Superior temporal gyrus (tissue), 1 donor: ENCODE data around the gene RBM38.
"Not testable (repeated sequence)": the region's sequence is repeated elsewhere in the genome, so short reads cannot be mapped to it uniquely, and the experiment has no call there.

Experiments used
- DNase-seq: peaks from one replicate; pipeline ENCODE4 v3.0.0-alpha.2; 2016; ENCODE audit errors: extremely low spot score

The RBM38 gene

DNA sequence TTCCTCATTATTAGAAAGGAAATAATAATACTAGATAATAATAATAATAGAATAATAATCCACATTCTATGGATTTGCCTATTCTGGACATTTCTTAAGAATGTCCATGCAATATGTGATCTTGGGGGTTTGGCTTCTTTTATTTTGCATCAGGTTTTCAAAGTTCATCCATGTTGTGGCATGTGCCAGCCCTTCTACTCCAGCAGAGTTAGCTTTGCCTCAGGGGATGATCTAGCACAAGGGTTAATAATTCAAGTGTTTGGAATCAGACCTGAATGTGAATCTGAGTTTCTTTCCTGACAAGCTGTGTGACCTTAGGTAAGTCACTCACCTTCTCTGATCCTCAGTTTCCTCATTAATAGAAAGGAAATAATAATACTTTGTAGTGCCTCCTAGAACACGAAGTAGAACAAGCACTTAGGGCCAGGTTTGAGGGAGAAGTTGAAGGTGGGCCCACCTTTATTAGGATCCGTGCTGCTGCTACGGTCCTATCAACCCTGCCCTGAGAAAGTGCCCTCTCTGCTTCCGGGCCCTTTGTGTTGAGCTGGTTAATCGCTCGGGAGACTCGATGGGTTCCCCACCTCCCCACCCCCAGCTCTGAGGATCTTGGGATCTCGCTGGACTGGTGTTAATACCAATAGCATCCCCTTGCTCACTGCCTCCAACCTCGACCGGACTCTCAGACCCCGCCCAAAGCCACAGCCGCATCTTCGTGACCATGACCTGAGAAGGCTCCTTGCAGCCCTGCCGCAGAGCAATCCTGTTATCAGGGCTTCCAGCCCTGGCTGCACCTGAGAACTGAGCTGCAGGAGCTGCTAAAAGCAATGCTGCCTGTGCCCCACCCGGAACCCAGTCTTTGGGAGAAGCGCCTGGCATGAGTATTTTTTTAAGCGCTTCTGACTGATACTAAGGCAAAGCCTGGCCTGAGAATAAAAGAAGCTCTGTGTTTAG, 26.9 kb downstream of the RBM38 start:
- DNase-seq: no peak

GRCh38 chr20:57419479-57419878, 28.3 kb downstream of the RBM38 start:
- not testable (repeated sequence) for DNase-seq

GRCh38 chr20:57420571-57421252, 29.5 kb downstream of the RBM38 start:
- DNase-seq: no peak

GRCh38 chr20:57421253-57422220, 30.3 kb downstream of the RBM38 start:
- DNase-seq: no peak

DNA sequence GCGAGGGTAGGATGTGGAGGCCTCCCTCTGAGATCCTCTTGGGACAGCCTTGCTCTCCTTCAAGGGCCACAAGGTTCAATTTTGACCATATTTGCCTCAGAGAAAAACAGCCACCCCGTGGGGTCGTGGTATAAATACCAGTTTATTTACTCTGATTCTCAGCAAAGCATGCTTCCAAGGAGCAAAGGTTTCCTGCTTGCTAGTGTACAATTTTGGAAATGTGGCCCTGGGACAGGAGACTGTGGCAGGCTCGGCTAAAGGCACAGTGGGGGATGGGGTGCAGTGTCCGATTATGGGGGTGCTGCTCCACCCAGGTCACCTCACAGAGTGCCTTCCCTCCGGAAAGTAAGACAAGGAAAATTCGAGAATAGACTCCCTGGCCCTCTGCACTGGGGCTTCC, 31.1 kb downstream of the RBM38 start:
- no peak for DNase-seq

- no peak for DNase-seq
Observed at GRCh38 chr20:57425150-57426013, 34.2 kb downstream of the RBM38 start.

DNA sequence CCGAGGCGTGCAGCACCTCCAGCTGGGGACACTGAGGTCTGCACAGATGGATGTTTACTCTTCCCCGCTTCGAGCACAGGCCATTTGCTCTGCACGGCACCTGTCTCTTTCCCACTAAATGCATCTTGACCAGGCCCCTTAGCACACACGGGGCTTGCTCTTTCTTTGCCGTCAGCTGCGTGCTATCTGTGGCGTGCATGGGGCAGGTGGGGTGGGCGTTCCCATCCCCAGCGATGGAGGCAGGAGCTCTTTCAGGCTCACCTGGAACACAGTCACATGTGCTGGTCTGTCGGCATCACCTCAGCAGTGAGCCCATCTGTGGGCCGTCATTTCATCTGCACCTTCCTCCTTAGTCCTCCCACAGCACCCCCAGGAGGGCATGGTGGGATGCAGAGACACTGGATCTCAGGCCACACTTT, 35.1 kb downstream of the RBM38 start:
- no peak for DNase-seq

- no peak for DNase-seq
Observed at GRCh38 chr20:57426831-57427230, 35.6 kb downstream of the RBM38 start.

GRCh38 chr20:57428324-57429158, 37.3 kb downstream of the RBM38 start:
- DNase-seq: no peak

DNA sequence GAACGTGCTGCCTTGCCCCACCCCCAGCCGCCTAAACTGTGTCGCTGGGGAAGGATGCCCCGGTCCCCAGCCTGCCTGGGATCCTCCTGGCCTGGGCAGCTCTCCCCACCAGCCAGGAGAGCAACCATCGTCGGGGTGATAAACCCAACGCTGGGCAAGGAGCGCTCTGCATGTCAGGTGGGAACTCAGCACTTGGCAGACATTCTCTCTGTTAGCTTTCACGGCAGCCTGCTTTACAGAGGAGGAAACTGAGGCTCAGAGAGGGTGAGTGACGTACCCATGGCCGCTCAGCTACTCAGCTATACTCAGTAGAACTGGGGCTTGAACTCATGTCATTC, 37.9 kb downstream of the RBM38 start:
- no peak for DNase-seq

DNA sequence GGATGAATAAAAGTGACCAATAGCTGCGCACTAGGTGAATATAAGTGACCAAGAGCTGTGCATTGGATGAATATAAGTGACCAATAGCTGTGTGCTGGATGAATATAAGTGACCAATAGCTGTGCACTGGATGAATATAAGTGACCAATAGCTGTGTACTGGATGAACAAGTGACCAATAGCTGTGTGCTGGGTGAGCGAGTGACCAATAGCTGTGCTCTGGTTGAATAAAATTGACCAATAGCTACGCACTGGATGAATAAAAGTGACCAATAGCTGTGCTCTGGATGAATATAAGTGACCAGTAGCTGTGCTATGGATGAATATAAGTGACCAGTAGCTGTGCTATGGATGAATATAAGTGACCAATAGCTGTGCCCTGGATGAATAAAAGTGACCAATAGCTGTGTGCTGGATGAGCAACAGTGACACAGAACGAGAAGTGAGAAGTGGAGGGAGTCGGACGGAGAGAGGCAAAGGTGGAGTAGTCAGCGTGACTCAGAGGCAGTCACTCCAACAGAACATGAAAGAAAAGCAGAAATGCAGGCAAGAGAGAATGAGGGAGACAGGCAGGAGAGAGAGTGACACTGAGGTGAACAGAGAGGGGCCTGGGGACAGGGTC, 38.5 kb downstream of the RBM38 start:
- DNase-seq: no peak

GRCh38 chr20:57430201-57430596, 39.0 kb downstream of the RBM38 start:
- not testable (repeated sequence) for DNase-seq

- DNase-seq: no peak
Observed at GRCh38 chr20:57431539-57431835, 40.3 kb downstream of the RBM38 start.

DNA sequence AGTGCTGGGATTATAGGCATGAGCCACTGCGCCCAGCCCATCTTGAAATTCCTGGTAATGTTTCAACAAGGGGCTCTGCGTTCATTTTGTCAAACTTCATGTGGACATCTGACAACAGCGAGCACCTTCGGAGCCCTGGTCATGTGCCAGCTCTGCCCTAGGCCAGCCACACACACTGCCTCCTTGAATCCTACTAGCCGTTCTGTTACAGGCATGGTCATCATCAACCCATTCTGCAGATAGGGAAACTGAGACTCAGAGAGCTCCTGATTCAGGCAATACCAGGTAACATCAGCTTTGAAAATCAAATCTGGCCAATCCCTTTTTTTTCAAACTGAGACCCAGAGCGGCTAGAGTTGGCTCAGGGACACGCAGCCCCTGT, 41.3 kb downstream of the RBM38 start:
- no peak for DNase-seq

GRCh38 chr20:57432862-57433491, 41.8 kb downstream of the RBM38 start:
- no peak for DNase-seq

- no peak for DNase-seq
Observed at GRCh38 chr20:57433657-57434389, 42.6 kb downstream of the RBM38 start.

GRCh38 chr20:57434390-57434700, 43.1 kb downstream of the RBM38 start:
- DNase-seq: no peak

DNA sequence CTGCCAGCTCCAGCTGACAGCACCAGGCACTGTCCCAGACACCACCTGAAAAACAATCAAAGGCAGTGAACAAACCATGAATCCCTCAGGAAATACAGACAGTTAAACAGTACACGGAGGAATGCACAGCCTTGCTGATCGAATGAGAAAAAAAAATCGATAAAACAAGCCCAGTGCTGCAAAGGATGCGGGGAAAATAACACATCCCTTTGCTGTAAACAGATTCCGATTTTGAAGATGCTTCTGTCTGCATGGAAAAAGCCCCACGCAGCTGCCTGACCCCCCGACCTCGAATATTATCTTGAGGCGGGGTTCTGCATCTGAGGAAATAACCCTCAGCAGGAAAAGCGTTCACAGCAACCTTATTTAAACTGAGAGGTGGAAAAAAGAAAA, 43.9 kb downstream of the RBM38 start:
- DNase-seq: no peak
